LNCAP (cell line): ENCODE measurements around the gene CHST2.

ENCODE experiments used
- CTCF ChIP-seq: fragments of 450-650 bp; IDR thresholded peaks from 2 replicates; pipeline ENCODE4 v1.5.1; 2017; ENCODE audit warnings: mild to moderate bottlenecking

The CHST2 gene

GRCh38 chr3:143121241-143122088, 1.9 kb downstream of the CHST2 start:
- TF ChIP-seq CTCF: peak; percentile 4; the same call in 1 of the 2 replicates

- no peak for TF ChIP-seq CTCF
These were observed 2.5 kb downstream of the CHST2 start for GRCh38 chr3:143122089-143122430.

- no peak for TF ChIP-seq CTCF
These were observed 3.2 kb downstream of the CHST2 start for GRCh38 chr3:143122608-143123352.

DNA sequence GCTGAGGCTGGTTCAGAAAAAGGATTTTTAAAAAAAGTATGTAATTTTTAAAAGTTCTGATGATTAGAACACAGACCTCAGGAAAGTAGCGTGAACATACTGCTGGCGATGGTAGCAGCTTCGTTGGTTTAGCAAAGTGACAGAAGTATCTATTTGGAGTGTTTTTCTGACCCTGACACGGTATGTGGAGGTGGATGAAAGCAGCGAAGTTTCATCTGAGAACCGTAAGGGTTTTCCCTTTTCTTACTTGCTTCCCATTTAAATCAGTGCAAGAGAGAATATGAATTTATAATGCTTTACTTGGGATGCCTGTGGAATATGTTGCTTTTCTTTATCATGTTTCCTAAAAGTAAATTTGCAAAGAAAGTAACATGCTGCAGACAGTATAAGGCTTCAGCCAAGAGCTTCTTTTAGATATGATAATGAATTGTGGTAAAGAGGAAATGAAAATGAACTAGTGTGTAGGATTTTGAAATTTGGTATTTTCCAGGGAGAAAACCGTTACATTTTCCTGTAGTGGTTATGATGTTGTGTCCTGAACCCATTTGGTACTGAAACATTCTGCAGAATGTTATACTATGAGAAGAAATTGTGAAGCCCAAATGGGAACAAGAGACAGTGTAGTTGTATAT, 3.9 kb downstream of the CHST2 start:
- no peak for TF ChIP-seq CTCF

DNA sequence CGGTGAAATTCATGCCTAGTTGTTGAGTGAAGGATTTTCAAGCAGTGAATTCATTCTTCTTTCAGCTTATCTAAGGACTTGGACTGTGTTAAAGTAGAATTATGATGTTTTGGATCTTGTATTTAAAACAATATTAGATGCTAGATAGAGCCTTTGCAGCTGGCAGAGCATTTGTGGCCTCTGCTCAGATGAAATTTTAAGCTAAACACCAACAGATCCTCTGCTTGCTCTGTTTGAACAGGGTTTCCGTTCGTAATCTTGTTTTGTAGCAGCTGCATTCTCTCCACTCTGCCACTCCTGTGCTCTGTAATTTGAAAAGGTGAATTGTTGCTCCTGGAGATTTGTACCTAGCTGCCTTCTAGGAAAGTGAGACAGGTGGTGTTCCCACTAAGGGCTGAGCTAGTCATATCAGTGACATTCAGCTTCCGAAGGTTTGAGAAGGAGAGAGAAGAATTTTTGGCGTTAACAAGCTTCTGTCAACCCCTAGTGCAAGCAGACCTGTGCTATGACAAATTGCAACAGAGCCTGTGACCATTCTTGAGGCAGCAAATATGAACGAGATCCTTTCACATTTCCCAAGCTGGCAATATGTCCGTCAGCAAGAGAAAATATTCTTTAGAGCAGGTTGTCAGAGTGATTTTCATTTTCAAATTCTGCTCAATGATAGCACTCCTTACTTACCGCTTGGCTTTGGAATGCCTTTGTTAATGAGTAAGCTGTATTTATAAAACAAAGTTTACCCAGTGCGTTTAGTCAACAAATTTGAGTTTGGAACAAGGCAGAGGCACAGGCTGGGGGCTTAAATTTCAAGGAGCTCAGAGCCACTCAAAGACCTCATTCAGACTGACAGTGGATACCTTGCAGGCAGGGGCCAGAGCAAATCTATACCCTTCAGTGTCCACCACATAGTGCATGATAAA, 5.3 kb downstream of the CHST2 start:
- no peak for TF ChIP-seq CTCF

GRCh38 chr3:143127801-143128200, 8.2 kb downstream of the CHST2 start:
- TF ChIP-seq CTCF: no peak
